GM12801 (cell line): ENCODE results near the gene SPARCL1.

ENCODE experiments used
- CTCF ChIP-seq: IDR thresholded peaks from one replicate; pipeline ENCODE4 v1.5.1; 2011; ENCODE audit warnings: control low read depth; ENCODE audit not compliant: insufficient read length; ENCODE audit errors: extremely low read depth

Gene SPARCL1

GRCh38 chr4:87451537-87451936, 77.6 kb downstream of the SPARCL1 start:
- TF ChIP-seq CTCF: no peak

GRCh38 chr4:87445964-87446363, 83.2 kb downstream of the SPARCL1 start:
- no peak for TF ChIP-seq CTCF

- TF ChIP-seq CTCF: no peak
These were observed 84.4 kb downstream of the SPARCL1 start for GRCh38 chr4:87444741-87445140.

GRCh38 chr4:87442889-87443288, 86.3 kb downstream of the SPARCL1 start:
- TF ChIP-seq CTCF: no peak

- no peak for TF ChIP-seq CTCF
These were observed 95.8 kb downstream of the SPARCL1 start for GRCh38 chr4:87433342-87433741.

GRCh38 chr4:87430038-87430437, 99.1 kb downstream of the SPARCL1 start:
- no peak for TF ChIP-seq CTCF

GRCh38 chr4:87428979-87429378, 100.2 kb downstream of the SPARCL1 start:
- no peak for TF ChIP-seq CTCF

GRCh38 chr4:87427518-87427868, 101.7 kb downstream of the SPARCL1 start:
- no peak for TF ChIP-seq CTCF
